ENCODE data around the gene CHCHD10. TPM values are rescaled to one million over a fixed set of nuclear protein-coding genes. Genes with fewer than 3 reads are reported as not detected.

The CHCHD10 gene
- total and polyA plus RNA-seq, 9 donors = 2.7 to 40.5 (median 20.1) TPM

- Histone ChIP-seq H3K27ac (no peak overlapping the region), H3K4me1 (ENCODE audit: insufficient read depth) (peaks cover 4% of the 10 kb centered on the region), H3K9me3 (no peaks in the 10 kb centered on the region), H3K27me3 (no peaks in the 10 kb centered on the region), H3K36me3 (no peaks in the 10 kb centered on the region), H3K4me3 (no peak overlapping the region)
- DNase-seq = no peak
- WGBS, 3 donors = 82 to 90% (median 88%) methylated on average over 16 of the region's 16 CpGs
- intact Hi-C loops (cut with DNase I) = no loop called here
- TF ChIP-seq EP300 (IDR thresholded peaks at IDR 0.05) = no peak
- TF ChIP-seq POLR2A (IDR thresholded peaks at IDR 0.05) = no peak
- TF ChIP-seq, protein P1, sequence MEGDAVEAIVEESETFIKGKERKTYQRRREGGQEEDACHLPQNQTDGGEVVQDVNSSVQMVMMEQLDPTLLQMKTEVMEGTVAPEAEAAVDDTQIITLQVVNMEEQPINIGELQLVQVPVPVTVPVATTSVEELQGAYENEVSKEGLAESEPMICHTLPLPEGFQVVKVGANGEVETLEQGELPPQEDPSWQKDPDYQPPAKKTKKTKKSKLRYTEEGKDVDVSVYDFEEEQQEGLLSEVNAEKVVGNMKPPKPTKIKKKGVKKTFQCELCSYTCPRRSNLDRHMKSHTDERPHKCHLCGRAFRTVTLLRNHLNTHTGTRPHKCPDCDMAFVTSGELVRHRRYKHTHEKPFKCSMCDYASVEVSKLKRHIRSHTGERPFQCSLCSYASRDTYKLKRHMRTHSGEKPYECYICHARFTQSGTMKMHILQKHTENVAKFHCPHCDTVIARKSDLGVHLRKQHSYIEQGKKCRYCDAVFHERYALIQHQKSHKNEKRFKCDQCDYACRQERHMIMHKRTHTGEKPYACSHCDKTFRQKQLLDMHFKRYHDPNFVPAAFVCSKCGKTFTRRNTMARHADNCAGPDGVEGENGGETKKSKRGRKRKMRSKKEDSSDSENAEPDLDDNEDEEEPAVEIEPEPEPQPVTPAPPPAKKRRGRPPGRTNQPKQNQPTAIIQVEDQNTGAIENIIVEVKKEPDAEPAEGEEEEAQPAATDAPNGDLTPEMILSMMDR (IDR thresholded peaks at IDR 0.05) = no peak
Measured at GRCh38 chr22:23782252-23782651, 14.5 kb upstream of the CHCHD10 start.

GRCh38 chr22:23781511-23782183, 13.9 kb upstream of the CHCHD10 start:
- no peak for TF ChIP-seq EP300 (IDR thresholded peaks at IDR 0.05)
- no peak for TF ChIP-seq POLR2A (IDR thresholded peaks at IDR 0.05)
- TF ChIP-seq, protein P1 (IDR thresholded peaks at IDR 0.05) = no peak
- 78% methylated on average over 14 of the region's 14 CpGs for WGBS, 3 donors
- peaks cover 4% of the 10 kb centered on the region for H3K4me1 ChIP-seq (ENCODE audit: insufficient read depth)
- no peaks in the 10 kb centered on the region for H3K9me3 ChIP-seq
- H3K27me3 ChIP-seq = no peaks in the 10 kb centered on the region
- no peaks in the 10 kb centered on the region for H3K36me3 ChIP-seq
- H3K4me3 ChIP-seq = no peak overlapping the region
- intact Hi-C loops (cut with DNase I) = no loop called here
- no peak overlapping the region for H3K27ac ChIP-seq
- DNase-seq = no peak

DNA sequence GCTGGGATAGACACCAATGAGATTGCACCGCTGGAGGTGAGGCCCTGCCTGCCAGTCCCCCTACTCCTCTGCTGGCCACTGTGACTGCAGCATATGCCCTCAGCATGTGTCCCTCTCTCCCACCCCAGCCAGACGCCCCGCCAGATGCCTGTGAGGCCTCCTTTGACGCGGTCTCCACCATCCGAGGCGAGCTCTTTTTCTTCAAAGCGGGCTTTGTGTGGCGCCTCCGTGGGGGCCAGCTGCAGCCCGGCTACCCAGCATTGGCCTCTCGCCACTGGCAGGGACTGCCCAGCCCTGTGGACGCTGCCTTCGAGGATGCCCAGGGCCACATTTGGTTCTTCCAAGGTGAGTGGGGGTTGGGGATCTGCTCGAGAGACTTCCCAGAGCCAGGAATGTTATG, 13.3 kb upstream of the CHCHD10 start:
- Histone ChIP-seq H3K4me3 (no peak overlapping the region), H3K36me3 (no peaks in the 10 kb centered on the region), H3K27ac (no peak overlapping the region), H3K27me3 (no peaks in the 10 kb centered on the region), H3K4me1 (ENCODE audit: insufficient read depth) (no peaks in the 10 kb centered on the region), H3K9me3 (no peaks in the 10 kb centered on the region)
- TF ChIP-seq, protein P1 (IDR thresholded peaks at IDR 0.05) = no peak
- no peak for TF ChIP-seq POLR2A (IDR thresholded peaks at IDR 0.05)
- no peak for TF ChIP-seq EP300 (IDR thresholded peaks at IDR 0.05)
- no peak for DNase-seq
- WGBS, 3 donors = 76 to 84% (median 80%) methylated on average over 15 of the region's 15 CpGs
- intact Hi-C loops (cut with DNase I) = no loop called here

DNA sequence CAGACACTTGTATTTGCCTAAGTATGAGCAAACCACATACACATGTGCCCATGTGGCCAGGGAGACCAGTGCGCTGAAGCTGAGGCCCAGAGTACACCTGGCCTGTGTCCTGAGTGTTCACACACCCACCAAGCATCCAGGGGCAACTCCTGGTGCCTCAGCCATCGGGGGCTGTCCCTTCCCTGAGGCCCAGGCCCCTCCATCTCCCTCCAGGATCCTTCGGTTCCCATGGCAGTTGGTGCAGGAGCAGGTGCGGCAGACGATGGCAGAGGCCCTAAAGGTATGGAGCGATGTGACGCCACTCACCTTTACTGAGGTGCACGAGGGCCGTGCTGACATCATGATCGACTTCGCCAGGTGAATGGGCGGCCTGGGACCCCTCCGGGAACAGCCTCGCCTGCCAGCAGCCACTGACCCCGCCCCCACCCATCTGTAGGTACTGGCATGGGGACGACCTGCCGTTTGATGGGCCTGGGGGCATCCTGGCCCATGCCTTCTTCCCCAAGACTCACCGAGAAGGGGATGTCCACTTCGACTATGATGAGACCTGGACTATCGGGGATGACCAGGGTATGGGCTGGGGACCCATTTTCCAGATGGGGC, 12.5 kb upstream of the CHCHD10 start:
- Histone ChIP-seq H3K36me3 (no peaks in the 10 kb centered on the region), H3K27me3 (no peaks in the 10 kb centered on the region), H3K9me3 (no peaks in the 10 kb centered on the region), H3K27ac (no peak overlapping the region), H3K4me3 (no peak overlapping the region), H3K4me1 (ENCODE audit: insufficient read depth) (no peaks in the 10 kb centered on the region)
- TF ChIP-seq, protein P1 (IDR thresholded peaks at IDR 0.05) = no peak
- TF ChIP-seq EP300 (IDR thresholded peaks at IDR 0.05) = no peak
- TF ChIP-seq POLR2A (IDR thresholded peaks at IDR 0.05) = no peak
- intact Hi-C loops (cut with DNase I) = no loop called here
- WGBS, 3 donors = 78 to 85% (median 83%) methylated on average over 19 to 20 of the region's 20 CpGs
- DNase-seq = no peak
